Lower leg skin (tissue), 4 donors: Measurements from ENCODE around the gene WBP2. TPM values are rescaled to one million over a fixed set of nuclear protein-coding genes. Genes with fewer than 3 reads are reported as not detected.

ENCODE experiments used
- DNase-seq, 2 donors: peaks; one replicate each; pipeline ENCODE4 v3.0.0-alpha.2; 2019; ENCODE audit warnings: low spot score in 2 of 2
- H3K4me3 ChIP-seq: fragments of 200-600 bp; sonication (generic); 2 replicates; pipeline ENCODE4 v1.5.1; 2017; ENCODE audit warnings: mild to moderate bottlenecking, low read depth; ENCODE audit not compliant: poor library complexity, severe bottlenecking
- POLR2A ChIP-seq, 2 donors: fragments of 450-650 bp; IDR thresholded peaks; one replicate each; pipeline ENCODE4 v1.6.1; 2016 to 2017; ENCODE audit warnings: antibody characterized with exemption in 2 of 2, mild to moderate bottlenecking in 1 of 2, moderate library complexity in 1 of 2
- WGBS, 2 donors: methylation state at CpG; one replicate each; pipeline ENCODE4 v1.1.5; 2018; 5-methylcytosine and 5-hydroxymethylcytosine counted together
- intact Hi-C: fragments of 100-400 bp; cut with DNase I; formaldehyde crosslinking; loops from one replicate; pipeline ENCODE4 v1.15.0; 2023; ENCODE audit warnings: low total_unique reads
- total RNA-seq, 4 donors: library from RNA; depleted of rRNA; stranded (reverse); fragments of >200 nt; gene quantifications; one replicate each; pipeline ENCODE4 v1.1.0, GENCODE V29; 2016
- TF ChIP-seq, protein P1 (sequence below), 3 donors: fragments of 450-650 bp; IDR thresholded peaks; one replicate each; pipeline ENCODE4 v1.5.1; 2016; ENCODE audit warnings: antibody characterized with exemption in 3 of 3, mild to moderate bottlenecking in 3 of 3, moderate library complexity in 2 of 3

Gene WBP2
- total RNA-seq, 4 donors from 2014 or later: 74.2 to 149 (median 93.8) TPM

- no peak overlapping the region for H3K4me3 ChIP-seq
- WGBS, 2 donors: 11 to 16% methylated on average over 9 to 11 of the region's 14 CpGs
- no peak for TF ChIP-seq POLR2A (IDR thresholded peaks at IDR 0.05)
- TF ChIP-seq, protein P1, sequence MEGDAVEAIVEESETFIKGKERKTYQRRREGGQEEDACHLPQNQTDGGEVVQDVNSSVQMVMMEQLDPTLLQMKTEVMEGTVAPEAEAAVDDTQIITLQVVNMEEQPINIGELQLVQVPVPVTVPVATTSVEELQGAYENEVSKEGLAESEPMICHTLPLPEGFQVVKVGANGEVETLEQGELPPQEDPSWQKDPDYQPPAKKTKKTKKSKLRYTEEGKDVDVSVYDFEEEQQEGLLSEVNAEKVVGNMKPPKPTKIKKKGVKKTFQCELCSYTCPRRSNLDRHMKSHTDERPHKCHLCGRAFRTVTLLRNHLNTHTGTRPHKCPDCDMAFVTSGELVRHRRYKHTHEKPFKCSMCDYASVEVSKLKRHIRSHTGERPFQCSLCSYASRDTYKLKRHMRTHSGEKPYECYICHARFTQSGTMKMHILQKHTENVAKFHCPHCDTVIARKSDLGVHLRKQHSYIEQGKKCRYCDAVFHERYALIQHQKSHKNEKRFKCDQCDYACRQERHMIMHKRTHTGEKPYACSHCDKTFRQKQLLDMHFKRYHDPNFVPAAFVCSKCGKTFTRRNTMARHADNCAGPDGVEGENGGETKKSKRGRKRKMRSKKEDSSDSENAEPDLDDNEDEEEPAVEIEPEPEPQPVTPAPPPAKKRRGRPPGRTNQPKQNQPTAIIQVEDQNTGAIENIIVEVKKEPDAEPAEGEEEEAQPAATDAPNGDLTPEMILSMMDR (IDR thresholded peaks at IDR 0.05): no peak
- DNase-seq: no peak
- intact Hi-C loops: loop anchor here (10.0 kb wide), 1 partner anchor 70 kb away; a partner anchor contains a TSS
Measured at GRCh38 chr17:75844530-75845057, 10.5 kb downstream of the WBP2 start.

DNA sequence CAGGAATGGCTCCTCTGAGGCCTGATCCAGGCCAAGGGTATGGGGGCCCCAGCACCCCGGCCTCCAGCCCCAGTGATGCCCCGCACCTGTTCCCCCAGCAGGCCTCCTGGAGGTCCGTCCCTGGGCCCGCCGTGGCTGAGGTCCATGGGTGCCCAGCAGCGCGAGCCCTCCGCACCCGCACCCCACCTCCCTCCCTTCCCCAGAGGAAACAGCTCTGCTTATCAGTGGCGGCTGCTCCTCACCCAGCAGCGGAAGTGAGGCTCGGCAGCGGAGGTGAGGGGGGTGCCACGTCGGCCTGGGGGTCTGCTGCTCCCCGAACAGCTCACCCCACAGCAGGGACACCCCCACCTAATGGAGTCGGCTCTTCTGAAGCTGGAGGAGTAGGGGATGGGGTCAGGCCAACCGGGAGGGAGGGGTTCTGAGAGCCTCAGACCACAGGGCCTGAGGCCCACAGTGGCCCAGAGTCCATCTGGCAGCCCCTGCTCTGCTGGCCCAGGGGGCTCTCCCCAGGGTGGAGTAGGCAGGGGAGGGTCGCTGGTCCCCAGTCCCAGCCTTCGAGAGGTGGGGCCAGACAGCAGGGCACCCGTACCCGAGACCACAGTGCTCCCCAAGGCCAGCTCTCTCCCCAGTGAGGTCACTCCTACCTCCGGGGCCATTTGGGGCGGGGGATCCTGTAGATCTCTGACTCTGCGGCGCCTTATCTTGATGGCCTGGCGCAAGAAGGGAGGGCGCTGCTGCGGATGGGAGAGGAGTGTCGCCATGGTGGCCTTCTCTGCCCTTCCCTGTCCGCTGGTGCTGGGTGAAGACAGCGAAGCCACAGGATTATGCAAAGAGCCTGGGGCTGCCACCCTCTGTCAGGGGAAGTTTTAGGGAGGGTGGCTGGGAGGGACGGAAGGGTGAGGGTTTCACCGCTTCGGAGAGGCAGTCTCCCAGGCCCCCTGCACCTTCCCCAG is 11.3 kb downstream of the WBP2 start, which contains the start of gene UNC13D:
Gene UNC13D, minus strand, starts transcription at position 828 of the 953 bp plus-strand sequence. Its CDS starts 67 bp downstream, at position 761.
- no peak for TF ChIP-seq POLR2A (IDR thresholded peaks at IDR 0.05)
- TF ChIP-seq, protein P1 (IDR thresholded peaks at IDR 0.05): no peak
- DNase-seq: no peak
- WGBS, 2 donors: 42 to 71% methylated on average over 29 to 32 of the region's 35 CpGs
- no peak within 1 kb of the TSS for H3K4me3 ChIP-seq
- intact Hi-C loops: loop anchor here (10.0 kb wide), 1 partner anchor 69 kb away; a partner anchor contains a TSS

DNA sequence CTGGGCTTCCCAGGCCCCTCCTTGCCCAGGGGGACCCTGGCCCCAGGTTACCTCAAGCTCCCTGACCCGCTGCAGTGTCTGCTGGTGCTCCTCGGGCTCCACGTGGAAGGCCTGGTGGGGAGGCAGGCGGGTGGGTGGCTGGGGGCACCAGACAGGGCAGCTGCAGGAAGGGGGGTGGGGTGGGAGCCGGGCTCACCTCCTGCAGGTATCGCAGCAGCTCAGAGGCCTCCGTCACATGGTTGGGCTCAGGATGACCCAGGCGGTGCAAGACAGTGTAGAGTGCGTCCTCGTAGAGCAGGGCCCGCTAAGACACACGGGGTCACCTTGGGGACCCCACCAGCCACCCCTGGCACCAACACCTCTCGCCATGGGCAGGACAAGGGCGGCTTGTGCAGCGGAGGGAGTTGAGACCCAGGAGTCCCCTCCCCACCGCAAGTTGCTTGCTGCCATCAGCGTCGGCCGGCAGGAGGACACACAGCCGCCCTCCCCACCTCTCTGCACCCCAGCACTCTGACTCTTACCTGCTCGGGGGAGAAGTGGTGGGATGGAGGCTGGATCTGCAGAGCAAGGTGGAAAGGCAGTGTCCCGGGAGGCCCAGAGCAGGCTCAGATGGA is 12.1 kb downstream of the WBP2 start:
- intact Hi-C loops: loop anchor here (10.0 kb wide), 1 partner anchor 68 kb away; a partner anchor contains a TSS
- 80 to 89% methylated on average over 18 to 21 of the region's 22 CpGs for WGBS, 2 donors

DNA sequence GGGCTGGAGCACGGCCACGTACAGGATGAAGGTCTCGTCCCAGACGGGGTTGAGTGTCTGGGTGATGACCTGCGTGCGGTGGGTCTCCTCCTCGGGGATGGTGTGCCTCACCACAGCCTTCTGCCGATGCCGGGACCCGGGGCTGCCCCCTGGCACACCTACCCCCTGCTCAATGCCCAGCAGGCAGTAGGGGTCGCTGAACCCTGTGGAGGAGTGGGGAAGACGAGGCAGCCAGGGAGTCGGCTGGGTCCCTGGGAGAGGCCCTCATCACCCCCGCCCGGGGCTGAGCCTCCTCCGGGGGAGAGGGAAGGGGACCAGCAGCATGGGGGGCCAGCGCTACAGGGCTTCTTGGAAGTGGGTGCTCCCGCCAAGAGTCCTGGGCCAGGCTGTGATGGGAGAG is 12.7 kb downstream of the WBP2 start:
- no peak for DNase-seq
- H3K4me3 ChIP-seq: no peak overlapping the region
- TF ChIP-seq, protein P1 (IDR thresholded peaks at IDR 0.05): no peak
- TF ChIP-seq POLR2A (IDR thresholded peaks at IDR 0.05): no peak
- intact Hi-C loops: loop anchor here (10.0 kb wide), 1 partner anchor 68 kb away; a partner anchor contains a TSS
- 86 to 88% methylated on average over 18 of the region's 18 CpGs for WGBS, 2 donors

More for the DNA sequence above, 12.1 kb downstream of the WBP2 start:
- TF ChIP-seq, protein P1 (IDR thresholded peaks at IDR 0.05): no peak
- TF ChIP-seq POLR2A (IDR thresholded peaks at IDR 0.05): no peak
- H3K4me3 ChIP-seq: no peak overlapping the region
- DNase-seq: no peak

DNA sequence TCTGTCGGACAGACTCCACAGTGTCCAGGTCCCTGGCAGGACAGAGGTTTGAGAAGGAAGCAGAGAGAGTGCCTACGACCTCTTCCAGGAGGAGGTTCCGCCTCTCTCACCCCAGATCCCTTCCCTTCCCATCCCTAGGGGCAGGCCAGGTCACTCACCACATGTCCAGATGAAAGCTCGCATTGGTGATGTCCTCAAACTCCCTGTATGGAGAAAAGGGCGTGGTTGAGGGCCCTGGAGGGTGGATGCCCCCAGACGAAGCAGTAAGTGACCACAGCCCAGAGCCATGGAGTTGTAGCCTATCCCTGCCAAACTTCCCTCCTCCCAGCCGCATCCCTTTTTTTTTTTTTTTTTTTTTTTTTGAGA is 14.4 kb downstream of the WBP2 start:
- 67 to 71% methylated on average over 7 of the region's 7 CpGs for WGBS, 2 donors
- TF ChIP-seq, protein P1 (IDR thresholded peaks at IDR 0.05): no peak
- TF ChIP-seq POLR2A (IDR thresholded peaks at IDR 0.05): no peak
- intact Hi-C loops: loop anchor here (10.0 kb wide), 1 partner anchor 66 kb away; a partner anchor contains a TSS
- no peak for DNase-seq
- H3K4me3 ChIP-seq: no peak overlapping the region
